H1 (cell line): ENCODE measurements around the gene COQ7. TPM values are rescaled to one million over a fixed set of nuclear protein-coding genes. Genes with fewer than 3 reads are reported as not detected.

Source experiments
- CTBP2 ChIP-seq: IDR thresholded peaks from 2 replicates; pipeline ENCODE4 v1.7.0; 2011; ENCODE audit warnings: borderline replicate concordance, mild to moderate bottlenecking, moderate library complexity, mixed read lengths, low read length; ENCODE audit not compliant: insufficient read depth, insufficient read length
- NANOG ChIP-seq: IDR thresholded peaks from 2 replicates; pipeline ENCODE4 v1.6.1; 2011; ENCODE audit warnings: low read length, low read depth, mild to moderate bottlenecking, inconsistent platforms; ENCODE audit not compliant: insufficient read depth, poor library complexity, severe bottlenecking
- SIN3A ChIP-seq, 2 experiments: IDR thresholded peaks in 1 of 2; conservative IDR thresholded peaks in 1 of 2; 2 replicates each; pipeline ENCODE4 v1.6.1; 2011 to 2012; ENCODE audit warnings: low read length in 2 of 2, improper control_type of control experiment in 1 of 2, low read depth in 1 of 2, mild to moderate bottlenecking in 1 of 2
- TAF7 ChIP-seq: optimal IDR thresholded peaks from 2 replicates; pipeline ENCODE3; 2011; ENCODE audit warnings: low read depth, mild to moderate bottlenecking, inconsistent platforms, low read length, moderate library complexity, borderline replicate concordance
- TBP ChIP-seq: IDR thresholded peaks from 2 replicates; pipeline ENCODE4 v1.6.1; 2011; ENCODE audit warnings: low read depth, low read length, improper control_type of control experiment
- polyA plus RNA-seq, 7 experiments: library from polyadenylated mRNA; depleted of rRNA in 3 of 7; stranded (reverse) in 5 of 7; unstranded in 2 of 7; fragments of >200 nt in 5 of 7; fragments of 200-250 nt in 2 of 7; gene quantifications; 1 replicate in 5 of 7; 2 replicates in 1 of 7; 4 replicates in 1 of 7; pipeline versions ENCODE4 v1.2.1 to v1.2.3, GENCODE V29; 2011 to 2013; ENCODE audit warnings: missing spikeins in 2 of 7, mixed read lengths in 2 of 7
- total RNA-seq: library from RNA; stranded (reverse); fragmentation: NEBNext Ultra II Directional; extraction: Animal tissue kit (Norgen Biotek cat#: 25700); gene quantifications from 2 replicates; pipeline ENCODE4 v1.2.1, GENCODE V29; 2021

The COQ7 gene
- total and polyA plus RNA-seq, 2 of the 8 experiments (the other 6 are each of a cell fraction or from before 2014, with no cell fraction given) = 7.1 to 15.2 TPM

- TF ChIP-seq CTBP2 = no peak
- TF ChIP-seq TAF7 = no peak
- TF ChIP-seq SIN3A (conservative IDR thresholded peaks at IDR 0.05 in 1 of 2, IDR thresholded peaks at IDR 0.05 in 1 of 2; ENCODE audit: low read depth in 1 of 2, low read length in 2 of 2) = no peak
- no peak for TF ChIP-seq TBP
- no peak for TF ChIP-seq NANOG
Measured at GRCh38 chr16:19040400-19040799, 27.0 kb upstream of the COQ7 start (continued).
